Osteoblast (primary cell): ENCODE measurements around the gene OSBPL9. TPM values are rescaled to one million over a fixed set of nuclear protein-coding genes. Genes with fewer than 3 reads are reported as not detected.

Experiments
- DNase-seq: peaks from one replicate; pipeline ENCODE4 v3.0.0; 2011; ENCODE audit warnings: low spot score, mixed read lengths; ENCODE audit not compliant: insufficient read length; ENCODE audit errors: missing footprints
- H2AFZ ChIP-seq: 2 replicates; pipeline ENCODE4 v1.6.0; 2011; ENCODE audit warnings: mild to moderate bottlenecking, low read length
- H3K27ac ChIP-seq: 2 replicates; pipeline ENCODE4 v1.5.1; 2011; ENCODE audit warnings: mild to moderate bottlenecking, low read depth, low read length, moderate library complexity
- H3K27me3 ChIP-seq: 2 replicates; pipeline ENCODE4 v1.6.0; 2012; ENCODE audit warnings: mild to moderate bottlenecking, control low read depth, inconsistent platforms, low read length, moderate library complexity; ENCODE audit not compliant: insufficient read depth
- H3K36me3 ChIP-seq: 2 replicates; pipeline ENCODE4 v1.5.1; 2011; ENCODE audit warnings: mild to moderate bottlenecking, low read length, control low read depth, moderate library complexity; ENCODE audit not compliant: insufficient read depth
- H3K4me1 ChIP-seq: 2 replicates; pipeline ENCODE4 v1.5.1; 2011; ENCODE audit warnings: mild to moderate bottlenecking, low read length, control low read depth, moderate library complexity; ENCODE audit not compliant: insufficient read depth
- H3K4me2 ChIP-seq: 2 replicates; pipeline ENCODE4 v1.6.0; 2011; ENCODE audit warnings: mild to moderate bottlenecking, low read length; ENCODE audit not compliant: insufficient read depth
- H3K4me3 ChIP-seq: fragments of 200-600 bp; sonication (generic); 3 replicates; pipeline ENCODE4 v1.5.1; 2012; ENCODE audit warnings: mild to moderate bottlenecking, low read length, inconsistent platforms; ENCODE audit not compliant: insufficient read depth
- H3K79me2 ChIP-seq: 2 replicates; pipeline ENCODE4 v1.6.0; 2012; ENCODE audit warnings: mild to moderate bottlenecking, low read length, control low read depth, inconsistent platforms; ENCODE audit not compliant: insufficient read depth
- H3K9me3 ChIP-seq: 2 replicates; pipeline ENCODE4 v1.5.1; 2011; ENCODE audit warnings: low read depth, low read length, control low read depth
- H4K20me1 ChIP-seq: 2 replicates; pipeline ENCODE4 v1.6.0; 2012; ENCODE audit warnings: mild to moderate bottlenecking, low read length, control low read depth; ENCODE audit not compliant: insufficient read depth
- CTCF ChIP-seq: IDR thresholded peaks from 2 replicates; pipeline ENCODE4 v1.5.1; 2011; ENCODE audit warnings: mild to moderate bottlenecking, low read depth, low read length, moderate library complexity; ENCODE audit errors: extremely low read depth
- total RNA-seq: library from RNA; depleted of rRNA; stranded (reverse); fragments of >200 nt; gene quantifications from 2 replicates; pipeline ENCODE4 v1.2.3, GENCODE V29; 2012

OSBPL9 gene
- total RNA-seq, 1 donor, result 87.9 TPM

GRCh38 chr1:51615780-51616291, 1.1 kb upstream of the OSBPL9 start:
- no peaks in the 10 kb centered on the region for H3K9me3 ChIP-seq
- TF ChIP-seq CTCF, result no peak
- H3K4me3 ChIP-seq, result no peak overlapping the region
- H3K36me3 ChIP-seq, result no peaks in the 10 kb centered on the region
- H3K27me3 ChIP-seq, result peaks cover 4% of the 10 kb centered on the region
- no peak overlapping the region for H2AFZ ChIP-seq
- H3K27ac ChIP-seq, result no peak overlapping the region
- H3K79me2 ChIP-seq, result peaks cover 35% of the 10 kb centered on the region
- DNase-seq, result no peak
- peaks cover 9% of the 10 kb centered on the region for H3K4me1 ChIP-seq
- H3K4me2 ChIP-seq, result no peak overlapping the region
- H4K20me1 ChIP-seq, result peaks cover 6% of the 10 kb centered on the region

GRCh38 chr1:51616490-51616889, 402 bp upstream of the OSBPL9 start:
- no peaks in the 10 kb centered on the region for H3K36me3 ChIP-seq
- peaks cover 41% of the 10 kb centered on the region for H3K79me2 ChIP-seq
- no peaks in the 10 kb centered on the region for H3K9me3 ChIP-seq
- peaks cover 9% of the 10 kb centered on the region for H3K4me1 ChIP-seq
- no peaks in the 10 kb centered on the region for H3K27me3 ChIP-seq
- H3K4me3 ChIP-seq, result no peak overlapping the region
- peaks cover 6% of the 10 kb centered on the region for H4K20me1 ChIP-seq
- no peak overlapping the region for H3K27ac ChIP-seq
- no peak for TF ChIP-seq CTCF
- no peak overlapping the region for H2AFZ ChIP-seq
- no peak for DNase-seq
- peak overlapping the region; percentile 68 for H3K4me2 ChIP-seq

GRCh38 chr1:51618715-51619114, 1.8 kb downstream of the OSBPL9 start:
- H4K20me1 ChIP-seq, result peaks cover 13% of the 10 kb centered on the region
- no peak overlapping the region for H3K27ac ChIP-seq
- peak overlapping the region; percentile 95 for H3K4me2 ChIP-seq
- no peak overlapping the region for H3K4me3 ChIP-seq
- no peaks in the 10 kb centered on the region for H3K36me3 ChIP-seq
- no peak overlapping the region for H2AFZ ChIP-seq
- H3K27me3 ChIP-seq, result no peaks in the 10 kb centered on the region
- H3K79me2 ChIP-seq, result peaks cover 62% of the 10 kb centered on the region
- DNase-seq, result no peak
- no peak for TF ChIP-seq CTCF
- no peaks in the 10 kb centered on the region for H3K9me3 ChIP-seq
- peaks cover 23% of the 10 kb centered on the region for H3K4me1 ChIP-seq

GRCh38 chr1:51620470-51620869, 3.6 kb downstream of the OSBPL9 start:
- Histone ChIP-seq H3K4me2 (no peak overlapping the region), H4K20me1 (peaks cover 13% of the 10 kb centered on the region), H3K79me2 (peaks cover 76% of the 10 kb centered on the region), H3K9me3 (no peaks in the 10 kb centered on the region), H3K27ac (no peak overlapping the region), H3K36me3 (no peaks in the 10 kb centered on the region), H3K4me3 (no peak overlapping the region), H3K4me1 (peaks cover 23% of the 10 kb centered on the region), H2AFZ (no peak overlapping the region), H3K27me3 (no peaks in the 10 kb centered on the region)
- no peak for TF ChIP-seq CTCF
- DNase-seq, result no peak
